ENCODE results near the gene ZSCAN5B. TPM values are rescaled to one million over a fixed set of nuclear protein-coding genes. Genes with fewer than 3 reads are reported as not detected.

ZSCAN5B gene
- polyA plus RNA-seq, 1 of the 3 experiments (the other 2 are of a cell fraction): not detected

DNA sequence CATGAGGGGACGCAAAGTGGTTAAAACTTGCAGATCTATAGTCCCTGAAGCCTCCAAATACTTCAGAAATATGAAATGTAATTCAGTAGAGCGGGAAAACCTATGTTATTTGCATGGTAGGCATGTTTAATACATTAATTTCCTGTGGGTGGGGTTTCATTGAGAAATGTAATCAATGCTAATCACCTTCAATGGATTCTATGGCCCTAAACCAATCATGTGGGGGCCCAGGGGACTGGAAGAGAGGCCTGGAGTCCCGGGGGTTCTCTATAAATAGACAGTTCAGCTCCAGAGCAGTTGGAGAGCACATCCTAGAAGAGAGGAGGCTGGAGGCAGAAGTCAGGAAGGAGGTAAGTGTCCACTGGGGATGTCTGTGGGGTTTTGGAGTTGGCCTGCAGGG is 4.4 kb upstream of the ZSCAN5B start, which contains the start of gene ZSCAN5C:
ZSCAN5C (plus strand) TSS at position 301 of the 400 bp plus-strand sequence. CDS start 3,641 bp downstream, outside the sequence.
- no peak within 1 kb of the TSS for H3K4me3 ChIP-seq (ENCODE audit: low read depth in 2 of 2, low read length in 1 of 2)
- ChIA-PET CTCF (interaction anchor here (1.0 kb wide), 1 partner anchor 125 kb away, joined by 3 read pairs; no protein-coding TSS in a partner anchor), POLR2A (no interaction called here)
- no peaks in the 10 kb centered on the region for H3K9me2 ChIP-seq
- H3K9me3 ChIP-seq: no peaks in the 10 kb centered on the region
- H3K4me2 ChIP-seq: no peak within 1 kb of the TSS
- H3K27ac ChIP-seq (ENCODE audit: low read depth in 2 of 2, low read length in 1 of 2): no peak within 1 kb of the TSS
- H3K36me3 ChIP-seq (replicated peaks in 1 of 2; ENCODE audit: control insufficient read depth in 1 of 2, insufficient read depth in 2 of 2, low read length in 1 of 2): no peaks in the 10 kb centered on the region
- H4K20me1 ChIP-seq (ENCODE audit: insufficient read depth): no peaks in the 10 kb centered on the region
- no peak within 1 kb of the TSS for H2AFZ ChIP-seq (ENCODE audit: low read depth)
- no peaks in the 10 kb centered on the region for H3K79me2 ChIP-seq (ENCODE audit: insufficient read depth)
- H3K9ac ChIP-seq: no peak within 1 kb of the TSS
- DNase-seq: no peak
- TF ChIP-seq, protein P1, sequence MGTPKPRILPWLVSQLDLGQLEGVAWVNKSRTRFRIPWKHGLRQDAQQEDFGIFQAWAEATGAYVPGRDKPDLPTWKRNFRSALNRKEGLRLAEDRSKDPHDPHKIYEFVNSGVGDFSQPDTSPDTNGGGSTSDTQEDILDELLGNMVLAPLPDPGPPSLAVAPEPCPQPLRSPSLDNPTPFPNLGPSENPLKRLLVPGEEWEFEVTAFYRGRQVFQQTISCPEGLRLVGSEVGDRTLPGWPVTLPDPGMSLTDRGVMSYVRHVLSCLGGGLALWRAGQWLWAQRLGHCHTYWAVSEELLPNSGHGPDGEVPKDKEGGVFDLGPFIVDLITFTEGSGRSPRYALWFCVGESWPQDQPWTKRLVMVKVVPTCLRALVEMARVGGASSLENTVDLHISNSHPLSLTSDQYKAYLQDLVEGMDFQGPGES (IDR thresholded peaks at IDR 0.05; ENCODE audit: low read depth, low read length): no peak
- TF ChIP-seq RFX5 (IDR thresholded peaks at IDR 0.05; ENCODE audit: low read length) (no peak), RCOR1 (IDR thresholded peaks at IDR 0.05; ENCODE audit: low read length) (no peak), EP300 (IDR thresholded peaks at IDR 0.05; ENCODE audit: borderline replicate concordance in 1 of 2, low read depth in 1 of 2, low read length in 1 of 2) (no peak), JUND (IDR thresholded peaks at IDR 0.05) (no peak), ELF1 (IDR thresholded peaks at IDR 0.05) (no peak), TCF12 (IDR thresholded peaks at IDR 0.05) (no peak), MEF2A (IDR thresholded peaks at IDR 0.05; ENCODE audit: borderline replicate concordance, low read depth) (no peak), FOXM1 (IDR thresholded peaks at IDR 0.05; ENCODE audit: low read depth) (no peak), SMC3 (IDR thresholded peaks at IDR 0.05; ENCODE audit: low read depth, low read length) (no peak), TAF1 (IDR thresholded peaks at IDR 0.05; ENCODE audit: borderline replicate concordance, low read depth, low read length) (no peak)
- TF ChIP-seq, protein P2, sequence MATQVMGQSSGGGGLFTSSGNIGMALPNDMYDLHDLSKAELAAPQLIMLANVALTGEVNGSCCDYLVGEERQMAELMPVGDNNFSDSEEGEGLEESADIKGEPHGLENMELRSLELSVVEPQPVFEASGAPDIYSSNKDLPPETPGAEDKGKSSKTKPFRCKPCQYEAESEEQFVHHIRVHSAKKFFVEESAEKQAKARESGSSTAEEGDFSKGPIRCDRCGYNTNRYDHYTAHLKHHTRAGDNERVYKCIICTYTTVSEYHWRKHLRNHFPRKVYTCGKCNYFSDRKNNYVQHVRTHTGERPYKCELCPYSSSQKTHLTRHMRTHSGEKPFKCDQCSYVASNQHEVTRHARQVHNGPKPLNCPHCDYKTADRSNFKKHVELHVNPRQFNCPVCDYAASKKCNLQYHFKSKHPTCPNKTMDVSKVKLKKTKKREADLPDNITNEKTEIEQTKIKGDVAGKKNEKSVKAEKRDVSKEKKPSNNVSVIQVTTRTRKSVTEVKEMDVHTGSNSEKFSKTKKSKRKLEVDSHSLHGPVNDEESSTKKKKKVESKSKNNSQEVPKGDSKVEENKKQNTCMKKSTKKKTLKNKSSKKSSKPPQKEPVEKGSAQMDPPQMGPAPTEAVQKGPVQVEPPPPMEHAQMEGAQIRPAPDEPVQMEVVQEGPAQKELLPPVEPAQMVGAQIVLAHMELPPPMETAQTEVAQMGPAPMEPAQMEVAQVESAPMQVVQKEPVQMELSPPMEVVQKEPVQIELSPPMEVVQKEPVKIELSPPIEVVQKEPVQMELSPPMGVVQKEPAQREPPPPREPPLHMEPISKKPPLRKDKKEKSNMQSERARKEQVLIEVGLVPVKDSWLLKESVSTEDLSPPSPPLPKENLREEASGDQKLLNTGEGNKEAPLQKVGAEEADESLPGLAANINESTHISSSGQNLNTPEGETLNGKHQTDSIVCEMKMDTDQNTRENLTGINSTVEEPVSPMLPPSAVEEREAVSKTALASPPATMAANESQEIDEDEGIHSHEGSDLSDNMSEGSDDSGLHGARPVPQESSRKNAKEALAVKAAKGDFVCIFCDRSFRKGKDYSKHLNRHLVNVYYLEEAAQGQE (IDR thresholded peaks at IDR 0.05; ENCODE audit: low read depth, low read length): no peak
- TF ChIP-seq, protein P3, sequence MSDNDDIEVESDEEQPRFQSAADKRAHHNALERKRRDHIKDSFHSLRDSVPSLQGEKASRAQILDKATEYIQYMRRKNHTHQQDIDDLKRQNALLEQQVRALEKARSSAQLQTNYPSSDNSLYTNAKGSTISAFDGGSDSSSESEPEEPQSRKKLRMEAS (IDR thresholded peaks at IDR 0.05; ENCODE audit: low read depth): no peak
- TF ChIP-seq, protein P4, sequence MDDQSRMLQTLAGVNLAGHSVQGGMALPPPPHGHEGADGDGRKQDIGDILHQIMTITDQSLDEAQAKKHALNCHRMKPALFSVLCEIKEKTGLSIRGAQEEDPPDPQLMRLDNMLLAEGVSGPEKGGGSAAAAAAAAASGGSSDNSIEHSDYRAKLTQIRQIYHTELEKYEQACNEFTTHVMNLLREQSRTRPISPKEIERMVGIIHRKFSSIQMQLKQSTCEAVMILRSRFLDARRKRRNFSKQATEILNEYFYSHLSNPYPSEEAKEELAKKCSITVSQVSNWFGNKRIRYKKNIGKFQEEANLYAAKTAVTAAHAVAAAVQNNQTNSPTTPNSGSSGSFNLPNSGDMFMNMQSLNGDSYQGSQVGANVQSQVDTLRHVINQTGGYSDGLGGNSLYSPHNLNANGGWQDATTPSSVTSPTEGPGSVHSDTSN (IDR thresholded peaks at IDR 0.05): no peak
- TF ChIP-seq, protein P5, sequence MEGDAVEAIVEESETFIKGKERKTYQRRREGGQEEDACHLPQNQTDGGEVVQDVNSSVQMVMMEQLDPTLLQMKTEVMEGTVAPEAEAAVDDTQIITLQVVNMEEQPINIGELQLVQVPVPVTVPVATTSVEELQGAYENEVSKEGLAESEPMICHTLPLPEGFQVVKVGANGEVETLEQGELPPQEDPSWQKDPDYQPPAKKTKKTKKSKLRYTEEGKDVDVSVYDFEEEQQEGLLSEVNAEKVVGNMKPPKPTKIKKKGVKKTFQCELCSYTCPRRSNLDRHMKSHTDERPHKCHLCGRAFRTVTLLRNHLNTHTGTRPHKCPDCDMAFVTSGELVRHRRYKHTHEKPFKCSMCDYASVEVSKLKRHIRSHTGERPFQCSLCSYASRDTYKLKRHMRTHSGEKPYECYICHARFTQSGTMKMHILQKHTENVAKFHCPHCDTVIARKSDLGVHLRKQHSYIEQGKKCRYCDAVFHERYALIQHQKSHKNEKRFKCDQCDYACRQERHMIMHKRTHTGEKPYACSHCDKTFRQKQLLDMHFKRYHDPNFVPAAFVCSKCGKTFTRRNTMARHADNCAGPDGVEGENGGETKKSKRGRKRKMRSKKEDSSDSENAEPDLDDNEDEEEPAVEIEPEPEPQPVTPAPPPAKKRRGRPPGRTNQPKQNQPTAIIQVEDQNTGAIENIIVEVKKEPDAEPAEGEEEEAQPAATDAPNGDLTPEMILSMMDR (IDR thresholded peaks at IDR 0.05): no peak
- 1% methylated on average over 3 of the region's 3 CpGs for WGBS (ENCODE audit: low lambda C conversion rate)
- H3K27me3 ChIP-seq (ENCODE audit: insufficient read depth): peaks cover 43% of the 10 kb centered on the region; the same call in 1 of the 2 replicates
- no peaks in the 10 kb centered on the region for H3K4me1 ChIP-seq (ENCODE audit: control insufficient read depth in 1 of 2, insufficient read depth in 2 of 2, low read depth in 1 of 2, low read length in 1 of 2)
- H3F3A ChIP-seq (replicated peaks; ENCODE audit: insufficient read depth): no peaks in the 10 kb centered on the region
